VCaP (cell line): ENCODE results near the gene EBI3.
"Not testable (repeated sequence)": the region's sequence is repeated elsewhere in the genome, so short reads cannot be mapped to it uniquely, and the experiment has no call there.

Source experiments
- H3K27ac ChIP-seq: fragments of 450-650 bp; 2 replicates; pipeline ENCODE4 v1.5.1; 2017
- CTCF ChIP-seq: fragments of 450-650 bp; conservative IDR thresholded peaks from 2 replicates; pipeline ENCODE4 v1.5.1; 2017; ENCODE audit warnings: mild to moderate bottlenecking, moderate library complexity

Gene EBI3

GRCh38 chr19:4224470-4224869, 4.9 kb upstream of the EBI3 start:
- no peak for TF ChIP-seq CTCF
- H3K27ac ChIP-seq, result no peak overlapping the region

DNA sequence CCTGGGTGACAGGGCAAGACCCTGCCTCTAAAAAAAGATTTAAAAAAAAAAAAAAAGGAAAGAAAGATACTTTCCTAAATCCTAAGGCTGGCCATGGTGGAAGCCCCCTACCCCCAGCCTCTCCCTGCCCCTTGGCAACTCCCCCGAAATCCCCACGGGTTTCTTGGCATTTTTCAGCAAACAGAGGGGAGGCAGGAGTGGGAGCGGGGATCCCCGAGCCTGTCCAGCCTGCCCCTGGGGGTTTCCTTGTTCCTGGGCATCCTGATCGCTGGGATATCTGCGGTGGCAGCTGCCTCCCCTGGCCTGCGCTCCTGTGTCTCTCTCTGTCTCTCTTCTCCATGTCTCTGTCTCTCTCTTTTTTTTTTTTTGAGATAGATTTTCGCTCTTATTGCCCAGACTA, 3.4 kb upstream of the EBI3 start:
- no peak for TF ChIP-seq CTCF
- H3K27ac ChIP-seq, result no peak overlapping the region

DNA sequence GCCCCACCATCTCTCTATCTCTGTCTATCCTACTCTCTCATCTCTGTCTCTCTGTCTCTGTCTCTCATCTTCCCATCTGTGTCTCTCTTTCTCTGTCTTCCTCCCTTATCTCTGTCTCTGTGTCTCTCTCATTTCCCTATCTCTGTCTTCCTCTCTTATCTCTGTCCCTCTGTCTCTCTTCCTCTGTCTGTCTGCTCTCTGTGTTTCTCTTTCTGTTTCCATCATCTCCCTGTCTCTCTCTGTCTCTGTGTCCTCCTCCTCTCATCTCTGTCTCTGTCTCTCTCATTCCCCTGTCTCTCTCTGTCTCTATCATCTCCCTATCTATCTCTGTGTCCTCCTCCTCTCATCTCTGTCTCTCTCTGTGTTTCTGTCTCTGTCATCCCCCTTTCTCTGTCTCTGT, 1.6 kb upstream of the EBI3 start:
- no peak overlapping the region for H3K27ac ChIP-seq
- TF ChIP-seq CTCF, result no peak

DNA sequence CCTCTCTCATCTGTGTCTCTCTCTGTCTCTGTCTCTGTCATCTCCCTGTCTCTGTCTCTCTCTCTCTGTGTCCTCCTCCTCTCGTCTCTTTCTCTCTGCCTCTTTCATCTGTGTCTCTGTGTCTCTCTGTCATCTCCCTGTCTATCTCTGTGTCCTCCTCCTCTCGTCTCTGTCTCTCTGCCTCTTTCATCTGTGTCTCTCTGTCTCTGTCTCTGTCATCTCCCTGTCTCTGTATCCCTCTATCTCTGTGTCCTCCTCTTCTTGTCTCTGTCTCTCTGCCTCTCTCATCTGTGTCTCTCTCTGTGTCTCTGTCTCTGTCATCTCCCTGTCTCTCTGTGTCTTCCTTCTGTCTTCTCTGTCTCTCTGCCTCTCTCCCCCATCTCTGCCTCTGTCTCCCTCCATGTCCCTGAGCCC, 551 bp upstream of the EBI3 start:
- H3K27ac ChIP-seq, result no peak overlapping the region
- TF ChIP-seq CTCF, result no peak

- not testable (repeated sequence) for H3K27ac ChIP-seq
Measured at GRCh38 chr19:4230237-4230636, 914 bp downstream of the EBI3 start.

DNA sequence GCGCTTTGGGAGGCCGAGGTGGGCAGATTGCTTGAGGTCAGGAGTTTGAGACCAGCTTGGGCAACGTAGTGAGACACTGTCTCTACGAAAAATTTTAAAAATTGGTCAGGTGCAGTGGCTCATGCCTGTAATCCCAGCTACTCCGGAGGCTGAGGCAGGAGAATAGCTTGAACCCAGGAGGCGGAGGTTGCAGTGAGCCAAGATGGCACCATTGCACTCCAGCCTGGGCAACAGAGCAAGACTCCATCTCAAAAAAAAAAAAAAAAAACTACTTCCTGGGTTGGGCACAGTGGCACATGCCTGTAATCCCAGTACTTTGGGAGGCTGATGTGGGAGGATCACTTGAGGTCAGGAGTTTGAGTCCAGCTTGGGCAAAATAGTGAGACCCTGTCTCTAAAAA, 2.2 kb downstream of the EBI3 start:
- H3K27ac ChIP-seq, result not testable (repeated sequence)

DNA sequence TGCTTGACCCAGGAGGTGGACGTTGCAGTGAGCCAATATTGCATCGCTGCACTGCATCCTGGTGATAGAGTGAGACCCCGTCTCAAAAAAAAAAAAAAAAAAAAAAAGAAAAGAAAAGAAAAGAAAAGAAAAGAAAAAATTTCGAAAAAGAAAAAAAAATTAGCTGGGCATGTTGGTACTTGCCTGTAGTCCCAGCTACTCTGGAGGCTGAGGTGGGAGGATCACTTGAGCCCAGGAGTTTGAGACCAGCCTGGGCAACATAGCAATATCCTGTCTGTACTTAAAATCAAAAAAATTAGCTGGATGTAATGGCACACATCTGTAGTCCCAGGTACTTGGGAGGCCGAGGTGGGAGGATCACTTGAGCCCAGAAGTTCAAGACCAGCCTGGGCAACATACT, 2.8 kb downstream of the EBI3 start:
- not testable (repeated sequence) for H3K27ac ChIP-seq

DNA sequence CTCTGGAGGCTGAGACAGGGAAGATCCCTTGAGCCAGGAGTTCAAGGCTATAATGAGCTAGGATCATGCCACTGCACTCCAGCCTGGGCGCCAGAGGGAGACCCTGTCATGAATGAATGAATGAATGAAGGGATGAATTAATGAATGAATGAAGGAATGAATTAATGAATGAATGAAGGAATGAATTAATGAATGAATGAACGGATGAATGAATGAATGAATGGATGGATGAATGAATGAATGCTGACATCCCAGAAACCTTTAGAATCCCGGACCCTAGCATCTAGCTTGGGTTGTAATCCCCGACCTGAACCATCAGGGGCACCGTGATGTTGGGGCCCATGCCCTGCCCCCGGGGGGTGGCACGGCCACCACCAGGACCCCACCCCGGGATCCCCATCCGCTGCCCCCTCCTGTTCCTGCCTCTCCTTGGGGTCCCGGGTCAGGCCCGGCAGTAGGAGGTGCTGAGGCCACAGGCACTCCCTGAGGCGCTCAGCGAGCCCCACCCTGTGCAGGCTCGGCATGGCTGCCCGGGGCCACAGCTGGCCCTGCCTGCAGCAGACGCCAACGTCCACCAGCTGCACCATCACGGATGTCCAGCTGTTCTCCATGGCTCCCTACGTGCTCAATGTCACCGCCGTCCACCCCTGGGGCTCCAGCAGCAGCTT, 3.4 kb downstream of the EBI3 start:
- TF ChIP-seq CTCF, result no peak
- H3K27ac ChIP-seq, result no peak overlapping the region

GRCh38 chr19:4233282-4233853, 4.0 kb downstream of the EBI3 start:
- TF ChIP-seq CTCF, result peak; percentile 66

More at GRCh38 chr19:4233282-4233853, 4.0 kb downstream of the EBI3 start:
- no peak overlapping the region for H3K27ac ChIP-seq
